A673 (cell line): ENCODE results near the gene SUPT6H. TPM values are rescaled to one million over a fixed set of nuclear protein-coding genes. Genes with fewer than 3 reads are reported as not detected.

Experiments used
- BruUV-seq: library from RNA; stranded (reverse); fragments of 400-500 nt; replicated peaks from 2 replicates; lab custom pipeline; 2021; lab: Mats Ljungman, UMichigan
- CTCF ChIA-PET: fragments of 300-600 bp; sonication (Branson Sonifier 250); formaldehyde crosslinking; loops from one replicate; lab custom pipeline; 2022; ENCODE audit warnings: antibody characterized with exemption; lab: Charles Lee
- POLR2A ChIA-PET: fragments of 300-600 bp; sonication (Branson Sonifier 250); formaldehyde crosslinking; loops from one replicate; lab custom pipeline; 2022; ENCODE audit warnings: antibody characterized with exemption; ENCODE audit not compliant: low non-redundant PET; lab: Charles Lee
- DNase-seq: peaks from one replicate; pipeline ENCODE4 v3.0.0-alpha.2; 2015; ENCODE audit warnings: low spot score
- H3K27ac ChIP-seq: fragments of 200-600 bp; sonication (generic); 2 replicates; pipeline ENCODE4 v1.5.1; 2016; ENCODE audit warnings: mixed run types, low read depth, mild to moderate bottlenecking, mixed read lengths, antibody characterized with exemption, low read length; ENCODE audit not compliant: poor library complexity, severe bottlenecking
- H3K27me3 ChIP-seq: fragments of 200-600 bp; sonication (generic); replicated peaks from 2 replicates; pipeline ENCODE4 v1.6.1; 2017; ENCODE audit warnings: mixed run types, low read depth, mild to moderate bottlenecking, mixed read lengths, antibody characterized with exemption, low read length; ENCODE audit not compliant: insufficient read depth, poor library complexity
- H3K36me3 ChIP-seq: fragments of 200-600 bp; sonication (generic); 2 replicates; pipeline ENCODE4 v1.6.1; 2016; ENCODE audit warnings: mixed run types, mild to moderate bottlenecking, mixed read lengths, antibody characterized with exemption, low read length; ENCODE audit not compliant: insufficient read depth, poor library complexity, severe bottlenecking
- H3K4me1 ChIP-seq: fragments of 200-600 bp; sonication (generic); 2 replicates; pipeline ENCODE4 v1.6.1; 2017; ENCODE audit warnings: mixed run types, mild to moderate bottlenecking, mixed read lengths, antibody characterized with exemption, low read length; ENCODE audit not compliant: insufficient read depth, poor library complexity, severe bottlenecking
- H3K4me3 ChIP-seq: fragments of 200-600 bp; sonication (generic); 2 replicates; pipeline ENCODE4 v1.5.1; 2016; ENCODE audit warnings: low read depth, mixed run types, mild to moderate bottlenecking, mixed read lengths, low read length; ENCODE audit not compliant: poor library complexity, severe bottlenecking
- H3K9me3 ChIP-seq: fragments of 200-600 bp; sonication (generic); 2 replicates; pipeline ENCODE4 v1.6.1; 2016; ENCODE audit warnings: mixed run types, low read depth, mild to moderate bottlenecking, mixed read lengths, antibody characterized with exemption, low read length; ENCODE audit not compliant: poor library complexity, severe bottlenecking
- CTCF ChIP-seq: fragments of 300-800, 200-600 bp; sonication (generic); conservative IDR thresholded peaks from 2 replicates; pipeline ENCODE4 v1.5.1; 2017; ENCODE audit warnings: low read depth, mild to moderate bottlenecking, antibody characterized with exemption, low read length, moderate library complexity, mixed read lengths
- EZH2 ChIP-seq: fragments of 200-600 bp; sonication (generic); IDR thresholded peaks from 2 replicates; pipeline ENCODE4 v1.6.1; 2017; ENCODE audit warnings: borderline replicate concordance, low read depth, mild to moderate bottlenecking, mixed read lengths, antibody characterized with exemption, low read length; ENCODE audit not compliant: poor library complexity, severe bottlenecking
- intact Hi-C: fragments of 100-400 bp; cut with micrococcal nuclease; formaldehyde crosslinking; loops from one replicate; pipeline ENCODE4 v1.10.0; 2022; ENCODE audit not compliant: unreplicated experiment
- total RNA-seq: library from RNA; stranded (reverse); gene quantifications from 2 replicates; pipeline ENCODE4 v1.2.3, GENCODE V29; 2021

The SUPT6H gene
- total RNA-seq, 1 experiment from 2014 or later: 105 TPM

- ChIA-PET POLR2A (no interaction called here), CTCF (no interaction called here)
These were observed 43.2 kb downstream of the SUPT6H start for GRCh38 chr17:28705074-28705659.

GRCh38 chr17:28705728-28706334 lies 43.8 kb downstream of the SUPT6H start:
- TF ChIP-seq EZH2 (no peak), CTCF (no peak)
- Histone ChIP-seq H3K27me3 (no peaks in the 10 kb centered on the region), H3K27ac (no peak overlapping the region), H3K36me3 (peaks cover 23% of the 10 kb centered on the region), H3K4me1 (peaks cover 4% of the 10 kb centered on the region), H3K9me3 (no peaks in the 10 kb centered on the region), H3K4me3 (no peak overlapping the region)
- POLR2A ChIA-PET: no interaction called here
- no TSS peak for BruUV-seq
- CTCF ChIA-PET: no interaction called here
- intact Hi-C loops: no loop called here
- DNase-seq: no peak

More at GRCh38 chr17:28705074-28705659, 43.2 kb downstream of the SUPT6H start:
- Histone ChIP-seq H3K27ac (no peak overlapping the region), H3K36me3 (peaks cover 29% of the 10 kb centered on the region), H3K4me1 (no peaks in the 10 kb centered on the region), H3K27me3 (no peaks in the 10 kb centered on the region), H3K4me3 (no peak overlapping the region), H3K9me3 (no peaks in the 10 kb centered on the region)
- DNase-seq: no peak
- TF ChIP-seq CTCF (no peak), EZH2 (no peak)
- intact Hi-C loops: no loop called here
- BruUV-seq: no TSS peak

- ChIA-PET CTCF (no interaction called here), POLR2A (no interaction called here)
- intact Hi-C loops: no loop called here
- H3K27ac ChIP-seq: no peak overlapping the region
- no peak for TF ChIP-seq EZH2
- TF ChIP-seq CTCF: no peak
- H3K36me3 ChIP-seq: peaks cover 14% of the 10 kb centered on the region
- H3K4me3 ChIP-seq: no peak overlapping the region
- H3K27me3 ChIP-seq: no peaks in the 10 kb centered on the region
- no TSS peak for BruUV-seq
- no peaks in the 10 kb centered on the region for H3K9me3 ChIP-seq
- H3K4me1 ChIP-seq: peaks cover 4% of the 10 kb centered on the region
- DNase-seq: no peak
These were observed 44.7 kb downstream of the SUPT6H start for GRCh38 chr17:28706471-28707338.
